Stimulated activated effector memory CD8-positive, alpha-beta T cell treated with anti-CD3 and anti-CD28 coated beads, Interleukin-12 subunit alpha, Interleukin-12 subunit beta, amount 100 ng/mL, for 72 hours (primary cell): ENCODE measurements around the gene CIAO2B.
"Not testable (repeated sequence)": the region's sequence is repeated elsewhere in the genome, so short reads cannot be mapped to it uniquely, and the experiment has no call there.

Experiments
- ATAC-seq: fragments of 150-1000 bp; cut with Tn5 transposase; 2 replicates; pipeline ENCODE4 v1.10.0; 2021
- DNase-seq, 2 donors: peaks; one replicate each; pipeline ENCODE4 v3.0.0; 2021 to 2022; ENCODE audit warnings: low spot score in 2 of 2
- H3K27ac Mint-ChIP-seq: one replicate; pipeline ENCODE4 v1.8.0; 2022; ENCODE audit warnings: mild to moderate bottlenecking, mixed read lengths
- H3K36me3 Mint-ChIP-seq: one replicate; pipeline ENCODE4 v1.8.0; 2022; ENCODE audit warnings: mild to moderate bottlenecking, mixed read lengths
- H3K4me1 Mint-ChIP-seq: one replicate; pipeline ENCODE4 v1.8.0; 2022; ENCODE audit warnings: mixed read lengths
- H3K4me3 Mint-ChIP-seq: one replicate; pipeline ENCODE4 v1.8.0; 2022; ENCODE audit warnings: mild to moderate bottlenecking, mixed read lengths
- H3K9me3 Mint-ChIP-seq: one replicate; pipeline ENCODE4 v1.8.0; 2022; ENCODE audit warnings: mixed read lengths

CIAO2B gene

GRCh38 chr16:66899310-66899944 lies 34.8 kb downstream of the CIAO2B start:
- Mint-ChIP-seq H3K36me3 (peaks cover 14% of the 10 kb centered on the region), H3K9me3 (no peaks in the 10 kb centered on the region), H3K4me1 (peaks cover 19% of the 10 kb centered on the region), H3K4me3 (no peak overlapping the region), H3K27ac (peak overlapping the region; percentile 60)
- DNase-seq (no peak), ATAC-seq (no peak)

- Mint-ChIP-seq H3K36me3 (peaks cover 17% of the 10 kb centered on the region), H3K4me1 (peaks cover 22% of the 10 kb centered on the region), H3K9me3 (no peaks in the 10 kb centered on the region), H3K27ac (peak overlapping the region; percentile 60), H3K4me3 (no peak overlapping the region)
- DNase-seq (no peak), ATAC-seq (no peak)
These were observed 35.3 kb downstream of the CIAO2B start for GRCh38 chr16:66898933-66899309.

GRCh38 chr16:66898207-66898606 lies 36.0 kb downstream of the CIAO2B start:
- H3K4me3 Mint-ChIP-seq = no peak overlapping the region
- peaks cover 18% of the 10 kb centered on the region for H3K36me3 Mint-ChIP-seq
- no peaks in the 10 kb centered on the region for H3K9me3 Mint-ChIP-seq
- DNase-seq (no peak), ATAC-seq (no peak)
- H3K27ac Mint-ChIP-seq = peak overlapping the region; percentile 19
- peaks cover 22% of the 10 kb centered on the region for H3K4me1 Mint-ChIP-seq

- not testable (repeated sequence) for H3K4me3 Mint-ChIP-seq, H3K9me3 Mint-ChIP-seq, ATAC-seq, DNase-seq
- peaks cover 29% of the 10 kb centered on the region for H3K36me3 Mint-ChIP-seq
- H3K27ac Mint-ChIP-seq = peak overlapping the region; percentile 89
- peaks cover 22% of the 10 kb centered on the region for H3K4me1 Mint-ChIP-seq
These were observed 37.5 kb downstream of the CIAO2B start for GRCh38 chr16:66896682-66897081.

- H3K4me3 Mint-ChIP-seq = no peak overlapping the region
- no peak for ATAC-seq
- peaks cover 36% of the 10 kb centered on the region for H3K36me3 Mint-ChIP-seq
- peak overlapping the region; percentile 89 for H3K27ac Mint-ChIP-seq
- H3K9me3 Mint-ChIP-seq = no peaks in the 10 kb centered on the region
- peaks cover 22% of the 10 kb centered on the region for H3K4me1 Mint-ChIP-seq
- no peak for DNase-seq
These were observed 38.2 kb downstream of the CIAO2B start for GRCh38 chr16:66895999-66896398.

- Mint-ChIP-seq H3K27ac (peak overlapping the region; percentile 89), H3K4me3 (no peak overlapping the region), H3K4me1 (peaks cover 22% of the 10 kb centered on the region), H3K9me3 (no peaks in the 10 kb centered on the region), H3K36me3 (peaks cover 39% of the 10 kb centered on the region)
- DNase-seq (no peak), ATAC-seq (no peak)
These were observed 38.6 kb downstream of the CIAO2B start for GRCh38 chr16:66895689-66895979.

- H3K36me3 Mint-ChIP-seq = peaks cover 44% of the 10 kb centered on the region
- peaks cover 22% of the 10 kb centered on the region for H3K4me1 Mint-ChIP-seq
- DNase-seq (peak; percentile 44 to 73), ATAC-seq (peak; percentile 90)
- peak overlapping the region; percentile 89 for H3K27ac Mint-ChIP-seq
- no peaks in the 10 kb centered on the region for H3K9me3 Mint-ChIP-seq
- no peak overlapping the region for H3K4me3 Mint-ChIP-seq
These were observed 39.1 kb downstream of the CIAO2B start for GRCh38 chr16:66894948-66895688.

GRCh38 chr16:66894055-66894454 lies 40.1 kb downstream of the CIAO2B start:
- ATAC-seq (no peak), DNase-seq (no peak)
- Mint-ChIP-seq H3K9me3 (no peaks in the 10 kb centered on the region), H3K36me3 (peaks cover 55% of the 10 kb centered on the region), H3K27ac (peak overlapping the region; percentile 89), H3K4me3 (no peak overlapping the region), H3K4me1 (peaks cover 22% of the 10 kb centered on the region)

- H3K4me1 Mint-ChIP-seq = peaks cover 42% of the 10 kb centered on the region
- no peak overlapping the region for H3K27ac Mint-ChIP-seq
- peaks cover 78% of the 10 kb centered on the region for H3K36me3 Mint-ChIP-seq
- no peaks in the 10 kb centered on the region for H3K9me3 Mint-ChIP-seq
- DNase-seq = no peak
- no peak overlapping the region for H3K4me3 Mint-ChIP-seq
- no peak for ATAC-seq
These were observed 42.4 kb downstream of the CIAO2B start for GRCh38 chr16:66891797-66892196.

GRCh38 chr16:66891360-66891759 lies 42.8 kb downstream of the CIAO2B start:
- Mint-ChIP-seq H3K4me1 (peaks cover 46% of the 10 kb centered on the region), H3K36me3 (peaks cover 82% of the 10 kb centered on the region), H3K4me3 (no peak overlapping the region), H3K9me3 (no peaks in the 10 kb centered on the region), H3K27ac (no peak overlapping the region)
- ATAC-seq = no peak
- no peak for DNase-seq

GRCh38 chr16:66890799-66891198 lies 43.4 kb downstream of the CIAO2B start:
- Mint-ChIP-seq H3K4me3 (no peak overlapping the region), H3K4me1 (peaks cover 46% of the 10 kb centered on the region), H3K27ac (no peak overlapping the region), H3K9me3 (no peaks in the 10 kb centered on the region), H3K36me3 (peaks cover 85% of the 10 kb centered on the region)
- DNase-seq (no peak), ATAC-seq (no peak)

GRCh38 chr16:66889622-66890021 lies 44.6 kb downstream of the CIAO2B start:
- H3K9me3 Mint-ChIP-seq = no peaks in the 10 kb centered on the region
- DNase-seq (no peak), ATAC-seq (no peak)
- H3K4me1 Mint-ChIP-seq = peaks cover 46% of the 10 kb centered on the region
- peak overlapping the region; percentile 71 for H3K27ac Mint-ChIP-seq
- peaks cover 88% of the 10 kb centered on the region for H3K36me3 Mint-ChIP-seq
- H3K4me3 Mint-ChIP-seq = no peak overlapping the region

- H3K36me3 Mint-ChIP-seq = peaks cover 89% of the 10 kb centered on the region
- H3K27ac Mint-ChIP-seq = peak overlapping the region; percentile 71
- no peak overlapping the region for H3K4me3 Mint-ChIP-seq
- no peak for ATAC-seq
- H3K4me1 Mint-ChIP-seq = peaks cover 44% of the 10 kb centered on the region
- no peaks in the 10 kb centered on the region for H3K9me3 Mint-ChIP-seq
- no peak for DNase-seq
These were observed 45.3 kb downstream of the CIAO2B start for GRCh38 chr16:66888647-66889615.

- H3K36me3 Mint-ChIP-seq = peaks cover 98% of the 10 kb centered on the region
- H3K27ac Mint-ChIP-seq = no peak overlapping the region
- no peak for DNase-seq
These were observed 47.3 kb downstream of the CIAO2B start for GRCh38 chr16:66886914-66887313.

GRCh38 chr16:66886321-66886720 lies 47.9 kb downstream of the CIAO2B start:
- ATAC-seq (no peak), DNase-seq (no peak)
- H3K36me3 Mint-ChIP-seq = peaks cover 94% of the 10 kb centered on the region
- no peaks in the 10 kb centered on the region for H3K9me3 Mint-ChIP-seq
- peaks cover 44% of the 10 kb centered on the region for H3K4me1 Mint-ChIP-seq
- no peak overlapping the region for H3K4me3 Mint-ChIP-seq
- H3K27ac Mint-ChIP-seq = no peak overlapping the region

More at GRCh38 chr16:66886914-66887313, 47.3 kb downstream of the CIAO2B start:
- Mint-ChIP-seq H3K4me3 (no peak overlapping the region), H3K4me1 (peaks cover 44% of the 10 kb centered on the region), H3K9me3 (no peaks in the 10 kb centered on the region)
- no peak for ATAC-seq
